Upper lobe of right lung (tissue), 1 donor: Measurements from ENCODE around the gene MIEN1. TPM values are rescaled to one million over a fixed set of nuclear protein-coding genes. Genes with fewer than 3 reads are reported as not detected.

Experiments
- microRNA-seq: library from miRNA; unstranded; fragments of <30 nt; microRNA quantifications from one replicate; pipeline ENCODE4 v1.2.0, GENCODE V29; 2020; ENCODE audit warnings: borderline microRNAs expressed
- total RNA-seq: library from RNA; stranded (reverse); fragmentation: NEBNext Ultra II Directional; extraction: Animal tissue kit (Norgen Biotek cat#: 25700); gene quantifications from one replicate; pipeline ENCODE4 v1.2.1, GENCODE V29; 2021
- donor health status: DM: no; HTN: yes; CAD: no; lungs with severe emphysema.

MIEN1 gene
- total RNA-seq, 1 donor from 2014 or later = 48.5 TPM

Small RNAs within 50 kb of the gene (microRNA-seq; reads per million reads assigned to microRNA genes)
- 0.66 reads per million for gene MIR4728

Other genes starting within 250 kb of the MIEN1 start
- gene NEUROD2, start 122.6 kb downstream of the MIEN1 start, total RNA-seq = not detected
- gene PPP1R1B, start 103.6 kb downstream of the MIEN1 start, total RNA-seq = 25.1 TPM
- gene STARD3, start 93.4 kb downstream of the MIEN1 start, total RNA-seq = 78.2 TPM
- 5.3 TPM for gene TCAP, start 65.2 kb downstream of the MIEN1 start, total RNA-seq
- gene PNMT, start 62.1 kb downstream of the MIEN1 start, total RNA-seq = 4.3 TPM
- 24.5 TPM for gene PGAP3, start 42.5 kb downstream of the MIEN1 start, total RNA-seq
- gene ERBB2, start 30.5 kb downstream of the MIEN1 start, total RNA-seq = 97.5 TPM
- 25.0 TPM for gene GRB7, start 7.4 kb upstream of the MIEN1 start, total RNA-seq
- gene IKZF3, start 133.8 kb upstream of the MIEN1 start, total RNA-seq = 8.2 TPM
- gene ZPBP2, start 137.7 kb upstream of the MIEN1 start, total RNA-seq = not detected
- 13.5 TPM for gene GSDMB, start 188.1 kb upstream of the MIEN1 start, total RNA-seq
- gene ORMDL3, start 197.1 kb upstream of the MIEN1 start, total RNA-seq = 70.3 TPM
- gene LRRC3C, start 197.2 kb upstream of the MIEN1 start, total RNA-seq = not detected
- 0.29 TPM for gene GSDMA, start 232.5 kb upstream of the MIEN1 start, total RNA-seq